ENCODE data around the gene ITPR1. TPM values are rescaled to one million over a fixed set of nuclear protein-coding genes. Genes with fewer than 3 reads are reported as not detected.

ITPR1 gene
- total and polyA plus RNA-seq, 10 of the 15 experiments (the other 5 are each of a cell fraction or from before 2014, with no cell fraction given): 12.2 to 239 (median 28.4) TPM

- ChIA-PET SMC1A (ENCODE audit: uncharacterized antibody, unreplicated experiment) (interaction anchor here (0.7 to 23.7 kb wide), 6 partner anchors 9 to 66 kb away, joined by 3 to 618 read pairs (median 4); no protein-coding TSS in a partner anchor), RAD21 (ENCODE audit: unreplicated experiment) (interaction anchor here (0.8 to 22.6 kb wide), 4 partner anchors 9 to 219 kb away, joined by 4 to 377 read pairs (median 175); partner anchors contain the start of gene BHLHE40), CTCF (interaction anchor here (1.1 to 1.4 kb wide), 3 partner anchors 9 to 41 kb away, joined by 3 to 5 read pairs (median 3); no protein-coding TSS in a partner anchor), POLR2A (interaction anchor here (0.9 to 14.5 kb wide), 3 partner anchors 9 to 220 kb away, joined by 3 to 230 read pairs (median 3); partner anchors contain the start of gene BHLHE40)
- Histone ChIP-seq H3K36me3 (ENCODE audit: control insufficient read depth in 2 of 2, insufficient read depth in 2 of 2, low read length in 1 of 2) (peaks cover 10 to 14% of the 10 kb centered on the region in 2 experiments; a peak in 3 of 4 replicates), H3K4me1 (ENCODE audit: control insufficient read depth, insufficient read depth, low read length) (peaks cover 15% of the 10 kb centered on the region), H3K27ac (ENCODE audit: control insufficient read depth, insufficient read depth) (no peak overlapping the region), H3K9me3 (replicated peaks; ENCODE audit: control insufficient read depth, insufficient read depth, low read length) (peaks cover 7% of the 10 kb centered on the region; the same call in 2 of the 3 replicates), H3K9ac (ENCODE audit: control insufficient read depth, insufficient read depth, low read length) (no peak overlapping the region), H3K79me2 (ENCODE audit: control insufficient read depth, insufficient read depth, low read length) (no peaks in the 10 kb centered on the region; the same call in 1 of the 2 replicates), H3K4me2 (ENCODE audit: control insufficient read depth, insufficient read depth) (no peak overlapping the region), H2AFZ (ENCODE audit: control insufficient read depth, low read depth, low read length) (no peak overlapping the region), H4K20me1 (ENCODE audit: control insufficient read depth, insufficient read depth) (no peaks in the 10 kb centered on the region), H3K4me3 (no peak overlapping the region), H3K27me3 (replicated peaks in 1 of 2; ENCODE audit: control insufficient read depth in 2 of 2, insufficient read depth in 2 of 2, low read length in 1 of 2) (no peaks in the 10 kb centered on the region)
- FAIRE-seq (no peak), DNase-seq (ENCODE audit: low read depth, low spot score) (no peak), ATAC-seq (no peak)
- in situ Hi-C loops (cut with MboI) (no loop called here), intact Hi-C loops (cut with micrococcal nuclease; ENCODE audit: unreplicated experiment) (no loop called here)
- BruUV-seq (replicated peaks): no TSS peak
- 91% methylated on average over 5 of the region's 5 CpGs for WGBS (ENCODE audit: insufficient coverage, insufficient replicate concordance, low lambda C conversion rate, missing lambda C conversion rate)
- TF ChIP-seq E4F1 (IDR thresholded peaks at IDR 0.05; ENCODE audit: borderline replicate concordance, partially characterized antibody) (no peak), PML (IDR thresholded peaks at IDR 0.05; ENCODE audit: low read length) (no peak), MLLT1 (IDR thresholded peaks at IDR 0.05) (no peak; the same call in 1 of the 2 replicates), IKZF1 (conservative IDR thresholded peaks at IDR 0.05) (no peak), ATF2 (IDR thresholded peaks at IDR 0.05; ENCODE audit: low read length) (no peak), ZNF592 (IDR thresholded peaks at IDR 0.05) (no peak), POLR2AphosphoS2 (IDR thresholded peaks at IDR 0.05; ENCODE audit: low read depth, low read length) (peak; percentile 37; the same call in 1 of the 2 replicates), BACH1 (IDR thresholded peaks at IDR 0.05; ENCODE audit: borderline replicate concordance) (0 out of 2 replicates have a peak, but pooled peaks have one; percentile 21), BMI1 (IDR thresholded peaks at IDR 0.05; ENCODE audit: borderline replicate concordance) (0 out of 2 replicates have a peak, but pooled peaks have one; percentile 7), TCF12 (IDR thresholded peaks at IDR 0.05; ENCODE audit: low read depth, low read length) (no peak), ZZZ3 (IDR thresholded peaks at IDR 0.05; ENCODE audit: control insufficient read depth, insufficient read length, low read depth) (no peak), CHD2 (IDR thresholded peaks at IDR 0.05; ENCODE audit: borderline replicate concordance, low read depth, low read length) (no peak)
These were observed 268.6 kb downstream of the ITPR1 start for GRCh38 chr3:4761759-4762158.

Measured in GM12878 (cell line).